Measurements from ENCODE around the gene INHBA.

Gene INHBA

DNA sequence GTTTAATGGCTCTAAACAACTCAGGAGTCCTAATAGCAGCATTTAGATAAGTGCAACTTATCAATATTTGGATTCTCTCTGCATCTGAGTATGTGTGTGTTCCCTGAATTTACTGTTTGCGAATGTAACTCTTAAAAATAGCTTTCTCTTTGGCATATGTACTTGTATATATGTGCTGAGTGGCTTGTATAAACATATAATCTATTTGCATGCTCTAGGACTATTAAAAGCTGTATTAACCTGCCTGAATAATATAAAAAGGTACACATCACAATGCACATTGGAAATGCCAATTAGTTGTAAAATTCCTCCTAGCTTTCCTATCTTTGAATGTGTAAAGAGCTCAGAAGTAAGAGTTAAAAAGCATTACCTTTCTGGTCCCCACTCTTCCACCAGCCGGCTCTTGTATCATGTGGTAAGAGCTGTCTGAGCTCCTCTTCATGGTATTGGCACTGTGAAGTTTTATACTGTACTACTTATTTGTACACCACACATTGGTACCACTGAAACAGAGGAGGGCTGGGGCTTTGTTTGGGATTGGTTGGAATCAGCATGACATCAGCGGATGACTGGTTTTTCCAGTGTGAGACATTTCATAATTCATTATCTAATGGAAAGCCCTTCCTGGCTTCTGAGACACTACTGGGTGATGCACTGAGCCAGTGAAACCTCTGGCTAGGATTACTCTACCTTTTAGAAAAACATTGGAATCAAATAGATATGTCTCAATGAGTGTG lies at the start of gene INHBA:
INHBA (minus strand) TSS at position 456 of the 737 bp plus-strand sequence. CDS start 2,716 bp downstream, outside the sequence.
- no peak for DNase-seq

DNA sequence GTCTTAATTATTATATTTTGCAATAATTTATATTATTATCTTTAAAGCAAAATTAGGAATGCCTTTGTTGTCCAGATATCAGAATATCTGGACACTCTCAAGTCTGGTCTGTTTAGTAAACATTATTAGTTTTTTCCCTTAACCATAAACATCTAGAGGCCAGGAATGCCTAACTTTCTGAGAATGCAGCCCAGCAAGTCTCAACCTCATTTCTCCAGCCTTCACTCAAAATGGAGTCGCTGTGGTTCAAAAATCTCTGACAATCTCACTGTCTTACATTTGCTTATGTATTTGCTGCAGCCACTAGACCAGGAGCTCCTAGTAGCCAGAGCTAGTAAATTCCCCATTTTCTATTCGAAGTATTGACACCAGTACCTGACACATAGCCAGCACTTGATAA lies 49.7 kb upstream of the INHBA start:
- DNase-seq, result no peak

DNA sequence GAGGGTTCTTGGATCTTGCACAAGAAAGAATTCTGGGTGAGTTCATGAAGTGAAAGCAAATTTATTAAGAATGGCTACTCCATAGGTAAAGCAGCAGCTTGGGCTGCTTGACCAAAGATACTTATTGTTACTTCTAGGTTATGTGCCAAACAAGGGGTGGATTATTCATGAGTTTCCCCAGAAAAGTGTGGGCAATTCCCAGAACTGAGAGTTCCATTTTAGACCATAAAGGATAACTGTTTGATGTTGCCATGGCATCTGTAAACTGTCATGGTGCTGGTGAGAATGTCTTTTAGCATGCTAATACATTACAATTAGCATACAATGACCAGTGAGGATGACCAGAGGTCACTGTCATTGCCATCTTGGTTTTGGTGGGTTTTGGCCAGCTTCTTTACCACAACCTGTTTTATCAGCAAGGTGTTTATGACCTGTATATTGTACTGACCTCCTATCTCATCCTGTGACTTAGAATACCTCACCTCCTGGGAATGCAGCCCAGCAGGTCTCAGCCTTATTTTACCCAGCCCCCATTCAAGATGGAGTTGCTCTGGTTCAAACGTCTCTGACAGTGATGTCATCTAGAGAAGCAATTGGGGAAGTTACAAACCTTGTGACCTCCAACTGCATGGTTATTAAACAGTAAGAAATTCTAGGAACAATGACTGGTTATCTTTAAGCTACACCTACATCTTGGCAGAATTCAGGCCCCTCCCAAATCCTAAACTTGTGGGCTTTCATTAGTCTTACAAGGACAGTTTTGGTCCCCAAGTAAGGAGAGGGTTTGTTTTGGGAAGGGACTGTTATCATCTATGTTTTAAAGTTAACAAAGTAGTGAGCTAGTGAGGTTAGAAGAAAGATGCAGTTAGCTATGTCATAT lies 48.0 kb upstream of the INHBA start:
- DNase-seq, result no peak

DNA sequence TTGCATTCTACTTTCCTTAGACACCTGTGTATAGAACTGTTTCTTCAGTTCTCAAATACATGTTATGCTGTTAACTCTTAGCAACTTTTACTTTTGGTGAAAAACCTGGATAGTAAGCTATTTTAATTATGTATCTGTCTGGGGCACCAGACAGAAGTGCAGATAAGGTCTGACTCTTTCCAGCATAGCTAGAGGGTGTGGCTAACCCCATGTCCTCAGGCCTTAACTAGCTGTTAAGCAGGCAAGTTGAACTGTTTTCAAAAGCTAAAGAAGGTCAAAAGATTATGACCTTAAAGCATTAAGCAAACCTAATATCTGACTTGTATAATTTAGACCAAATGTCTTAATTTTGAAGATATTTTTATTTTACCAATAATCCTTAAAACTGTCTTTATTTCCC lies 45.1 kb upstream of the INHBA start:
- DNase-seq, result no peak

DNA sequence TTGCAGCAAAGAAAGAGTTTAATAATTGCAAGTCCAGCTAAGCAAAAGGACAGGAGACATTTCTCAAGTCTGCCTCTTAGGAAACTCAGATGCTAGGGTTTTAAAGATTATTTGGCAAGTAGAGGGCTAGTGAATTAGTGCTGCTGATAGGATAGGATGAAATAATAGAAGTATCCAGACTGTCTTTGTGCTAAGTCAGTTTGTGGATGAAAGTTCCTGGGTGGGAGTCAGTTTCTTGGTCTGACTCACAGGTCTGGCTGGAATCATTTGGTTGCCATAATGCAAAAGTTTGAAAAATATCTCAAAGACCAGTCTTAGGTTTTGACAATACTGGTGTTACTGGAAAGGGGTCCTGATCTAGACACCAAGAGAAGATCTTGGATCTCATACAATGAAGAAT lies 42.6 kb upstream of the INHBA start:
- DNase-seq, result no peak

DNA sequence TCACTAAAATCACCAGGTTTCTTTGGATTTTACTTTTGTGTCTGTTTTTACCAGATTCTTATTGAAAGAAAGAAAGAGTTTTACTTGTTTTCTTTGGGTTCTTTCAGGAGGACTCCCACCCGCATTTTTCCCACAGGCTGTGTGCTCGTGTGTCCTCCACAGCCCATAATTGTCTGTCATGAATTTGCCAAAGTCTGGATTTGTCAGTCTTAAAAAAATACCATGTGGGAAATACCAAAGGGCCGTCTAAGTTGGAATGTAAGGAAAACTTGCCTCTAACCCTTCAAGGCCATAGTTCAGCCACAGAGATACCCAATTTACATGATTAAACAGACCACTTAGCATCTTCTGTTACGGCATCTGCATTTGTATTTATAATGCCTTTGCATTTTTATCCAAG lies 41.3 kb upstream of the INHBA start:
- no peak for DNase-seq

DNA sequence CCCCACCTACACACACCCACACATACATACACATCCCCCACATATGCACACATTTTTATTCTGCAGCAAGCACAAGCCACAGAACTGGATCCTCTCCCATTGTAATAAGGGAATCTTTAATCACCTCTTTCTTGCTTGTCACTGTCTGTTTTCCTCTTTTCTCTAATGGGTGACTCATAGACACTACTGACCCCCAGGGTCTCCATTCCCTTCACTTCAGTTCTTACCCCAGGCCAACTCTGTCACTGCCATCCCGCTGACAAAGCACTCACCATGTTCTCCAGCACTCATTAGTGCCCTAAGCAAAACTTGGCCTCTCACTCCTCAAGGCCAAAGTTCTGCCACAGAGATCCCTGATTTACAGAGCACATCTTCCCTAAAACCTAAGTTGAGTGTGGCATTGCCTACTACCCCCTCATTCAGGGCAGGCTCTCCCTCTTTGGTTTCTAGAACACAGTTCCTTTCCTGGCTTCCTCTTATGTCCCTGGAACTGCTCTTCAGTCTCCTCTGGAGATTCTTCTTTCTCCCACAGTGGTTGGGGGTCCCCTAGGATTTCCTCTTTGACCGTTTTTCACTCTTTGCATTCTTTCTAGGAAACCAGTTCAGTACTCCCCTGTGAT lies 39.6 kb upstream of the INHBA start:
- no peak for DNase-seq

DNA sequence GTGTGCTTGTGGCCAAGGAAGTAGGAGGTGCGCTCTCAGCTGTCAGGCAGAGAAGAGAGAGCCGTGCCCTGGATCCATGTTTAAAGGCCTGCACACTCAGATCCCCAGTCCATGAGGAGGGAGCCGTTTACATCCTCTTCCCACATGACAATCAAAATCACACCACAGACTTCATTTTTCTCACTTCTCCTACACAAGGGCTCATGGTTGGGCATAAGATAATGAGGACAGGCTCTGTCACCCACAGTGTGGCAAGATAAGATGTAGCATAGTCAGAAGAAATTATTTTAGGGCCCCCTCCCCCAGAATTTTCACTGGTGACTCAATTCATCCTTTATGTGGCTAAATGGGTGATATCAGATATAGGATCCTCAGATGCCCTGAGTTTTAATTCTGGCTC lies 35.9 kb upstream of the INHBA start:
- no peak for DNase-seq

DNA sequence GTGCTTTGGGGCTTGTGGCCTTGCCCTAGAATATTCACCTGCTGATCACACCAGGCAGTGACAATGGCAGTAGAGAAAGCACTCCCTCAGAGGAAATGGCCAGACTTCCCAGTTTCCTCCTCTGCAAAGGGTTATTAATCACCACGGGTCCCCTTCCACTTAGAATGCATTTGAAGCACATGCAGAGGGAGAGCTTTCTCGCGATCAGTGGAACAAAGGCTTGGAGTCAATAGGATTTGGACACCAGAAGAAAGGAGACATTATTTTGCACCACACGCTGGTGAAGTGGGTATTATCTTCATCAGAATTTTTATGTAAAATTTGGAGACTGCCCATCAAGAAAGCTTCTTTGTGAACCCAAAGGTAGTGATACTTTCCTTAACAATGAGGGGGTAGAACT lies 35.4 kb upstream of the INHBA start:
- no peak for DNase-seq

DNA sequence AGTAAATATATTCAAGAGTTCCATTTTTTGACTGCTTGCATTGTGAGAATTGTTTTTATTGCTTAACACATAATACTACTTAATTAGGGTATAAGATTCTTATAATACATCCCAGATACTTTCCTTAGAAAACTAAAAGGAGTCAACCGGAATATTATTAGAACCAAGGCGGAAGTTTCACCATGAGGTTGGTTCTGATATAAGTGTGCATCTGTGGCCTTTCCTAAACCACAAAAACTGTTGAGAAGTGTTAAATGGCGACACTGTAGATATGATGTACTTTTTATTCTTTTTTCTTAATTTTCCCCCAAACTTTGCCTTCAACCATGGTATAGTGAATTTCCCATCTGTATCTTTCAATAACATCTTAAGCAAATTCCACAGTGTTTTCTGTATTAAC lies 32.3 kb upstream of the INHBA start:
- no peak for DNase-seq

DNA sequence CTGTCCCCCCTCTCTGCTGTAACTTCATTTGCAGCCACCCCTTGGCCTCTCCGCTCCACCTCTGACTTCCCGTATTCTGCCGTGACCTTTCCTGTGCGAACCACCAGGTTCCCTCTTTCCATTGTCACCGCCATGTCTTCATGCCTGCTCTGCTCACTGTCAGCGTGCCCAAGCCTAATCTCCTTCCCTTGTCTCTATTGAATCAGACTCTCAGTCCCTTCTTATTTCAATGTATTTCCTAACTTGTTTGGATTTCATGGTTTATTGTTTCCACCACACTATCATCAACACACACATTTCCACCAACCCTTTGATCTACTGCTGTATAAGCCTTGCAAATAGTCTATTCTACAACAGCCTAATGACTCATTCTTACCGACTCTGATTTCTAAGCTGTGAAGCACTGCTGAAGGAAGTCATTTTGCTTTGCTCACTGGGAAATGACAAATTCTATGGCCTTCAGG lies 30.0 kb upstream of the INHBA start:
- DNase-seq, result no peak

DNA sequence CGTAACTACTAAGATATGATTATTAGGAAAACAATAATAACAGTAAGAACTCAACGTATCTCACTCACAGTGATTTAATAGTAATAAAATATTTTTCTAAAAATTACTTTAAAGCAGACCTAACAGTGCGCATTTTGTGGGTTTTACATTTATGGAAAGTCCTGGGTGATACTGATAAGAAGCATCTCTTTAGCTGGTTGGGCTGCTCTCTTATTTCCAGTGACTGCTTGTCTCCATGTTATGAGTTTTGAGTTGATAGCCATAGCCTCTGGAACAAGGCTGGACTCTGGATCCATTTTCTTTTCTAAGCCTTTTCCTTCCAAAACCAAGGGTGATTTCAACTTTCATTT lies 29.5 kb upstream of the INHBA start:
- no peak for DNase-seq

DNA sequence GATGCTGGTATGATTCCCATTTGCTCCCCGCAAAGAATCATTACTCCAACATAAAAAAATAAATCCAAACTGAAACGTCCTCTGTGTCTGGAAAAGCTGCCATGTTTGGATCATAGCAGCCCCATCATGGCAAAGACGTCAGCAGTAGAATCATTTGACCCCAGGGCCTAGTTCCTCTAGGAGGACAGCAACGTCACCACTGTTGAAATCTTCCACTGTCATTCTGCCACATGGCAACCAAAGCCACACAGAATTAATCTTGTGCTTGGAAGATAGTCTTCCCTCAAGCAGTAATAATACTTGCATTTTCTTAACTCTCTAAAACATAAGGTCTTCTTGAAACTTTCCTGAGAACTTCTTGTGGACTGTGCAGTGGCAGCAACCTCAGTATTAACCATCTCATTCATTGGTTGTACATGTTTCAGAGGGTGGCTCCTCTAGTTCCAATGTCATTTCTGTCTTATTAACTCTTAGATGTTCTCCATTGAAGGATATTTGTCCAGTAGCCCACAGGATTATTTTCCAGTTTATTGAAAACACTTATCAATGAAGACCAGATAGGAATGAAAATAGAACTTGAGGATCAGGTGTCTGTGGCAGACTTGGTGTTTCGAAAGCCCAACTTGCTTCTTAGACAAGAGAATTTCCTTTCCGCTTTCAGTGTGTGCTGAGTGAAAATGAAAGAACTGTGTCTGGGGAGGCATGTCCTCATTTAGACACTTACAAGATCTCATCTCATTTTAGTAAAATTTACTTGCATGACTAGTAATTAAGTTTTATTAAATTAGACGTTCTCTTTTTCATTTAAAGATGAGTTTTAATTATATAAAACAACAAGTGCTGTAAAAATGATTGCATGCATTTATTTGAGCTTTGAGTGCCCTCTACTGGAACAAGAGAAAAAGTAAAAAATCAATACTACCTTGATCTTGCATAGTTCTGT lies 28.9 kb upstream of the INHBA start:
- DNase-seq, result no peak

DNA sequence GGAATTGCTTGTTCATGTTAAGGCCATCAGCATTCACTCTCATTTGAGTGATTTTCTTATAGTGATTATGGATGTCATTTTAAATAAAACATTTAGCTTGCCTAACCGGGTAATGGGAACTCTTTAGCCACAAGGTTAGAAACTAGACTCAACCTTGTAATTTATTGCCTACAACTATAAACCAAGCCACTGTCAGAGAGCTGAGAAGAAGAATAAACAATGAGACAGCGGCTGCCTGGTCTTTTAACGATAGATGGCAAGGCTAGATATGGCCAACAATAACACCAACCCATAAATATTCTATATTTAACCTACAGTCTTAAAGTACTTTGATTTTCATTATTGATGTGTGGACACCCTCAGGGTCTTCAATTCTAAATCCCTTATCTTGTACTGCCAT lies 27.8 kb upstream of the INHBA start:
- DNase-seq, result no peak

DNA sequence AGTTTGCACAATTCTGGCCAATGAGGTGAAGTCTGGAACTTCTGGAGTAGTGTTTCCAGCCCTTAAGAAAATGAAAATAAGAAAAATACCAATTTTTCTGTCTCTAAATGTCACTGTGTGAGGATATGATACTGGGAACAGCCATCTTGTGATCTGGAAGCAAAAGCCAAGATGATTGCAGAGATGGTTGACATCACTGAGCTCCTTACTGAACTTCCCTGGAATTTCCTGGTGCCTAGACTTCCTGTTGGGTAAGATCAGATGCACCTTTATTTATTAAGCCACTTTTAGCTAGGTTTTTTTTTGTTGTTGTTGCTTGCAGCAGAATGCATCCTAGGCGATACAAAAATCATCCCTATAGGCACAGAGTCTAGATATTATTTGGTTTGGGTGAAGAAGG lies 27.3 kb upstream of the INHBA start:
- no peak for DNase-seq

DNA sequence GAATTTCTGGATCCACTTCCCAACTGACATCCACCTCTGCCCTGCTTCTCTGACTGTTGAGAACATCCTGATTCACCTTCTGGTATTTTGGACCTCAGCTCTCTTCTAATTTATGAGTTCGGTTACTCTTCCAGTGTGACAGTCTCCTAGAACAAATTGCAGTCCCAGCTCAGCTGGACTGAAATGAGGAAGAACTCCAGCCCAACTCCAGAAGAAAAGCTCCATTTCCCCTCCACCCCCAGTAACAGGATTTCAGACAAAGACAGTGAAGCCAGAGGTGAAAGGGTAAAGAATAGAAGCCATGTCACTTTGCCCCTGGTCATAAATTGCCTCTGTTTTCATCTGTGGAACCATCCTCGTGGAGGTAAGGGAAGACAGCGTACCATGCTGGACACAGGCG lies 26.2 kb upstream of the INHBA start:
- DNase-seq, result no peak

DNA sequence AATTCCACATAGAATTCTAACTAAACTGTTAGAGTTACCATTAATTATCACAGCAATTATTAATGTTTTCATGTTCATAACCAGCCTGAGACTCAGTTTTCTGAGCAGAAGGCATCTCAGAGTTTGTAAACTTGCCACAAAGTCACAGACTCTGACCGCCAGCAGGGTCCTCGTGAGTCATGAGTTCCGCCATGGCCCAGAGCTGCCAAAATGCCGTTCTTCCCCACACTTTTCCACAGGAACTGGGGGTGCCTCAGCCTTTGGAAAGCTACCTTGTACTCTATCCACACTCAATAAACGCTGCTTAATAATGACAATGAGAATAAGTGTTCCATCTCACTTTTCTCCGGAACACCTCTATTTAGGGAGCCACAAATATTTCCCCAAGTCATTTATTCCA lies 22.1 kb upstream of the INHBA start:
- DNase-seq, result no peak

DNA sequence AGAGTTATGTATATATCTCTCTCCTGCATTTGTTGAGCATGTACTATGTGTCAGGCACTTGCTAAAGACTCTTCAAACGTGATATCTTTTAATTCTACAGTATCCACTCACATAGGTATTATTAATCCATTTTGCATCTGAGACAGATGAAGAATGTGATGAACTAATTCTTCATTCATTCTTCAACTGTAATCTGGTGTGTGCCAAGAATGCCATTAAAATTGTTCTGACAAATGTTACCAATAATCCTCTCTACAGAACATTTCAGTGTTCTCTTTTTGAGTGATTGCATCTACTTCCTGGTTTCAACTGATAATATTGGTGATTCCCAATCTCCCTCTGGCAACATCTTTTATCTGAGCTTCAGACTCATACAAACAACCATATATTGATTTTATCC lies 18.0 kb upstream of the INHBA start:
- DNase-seq, result no peak

DNA sequence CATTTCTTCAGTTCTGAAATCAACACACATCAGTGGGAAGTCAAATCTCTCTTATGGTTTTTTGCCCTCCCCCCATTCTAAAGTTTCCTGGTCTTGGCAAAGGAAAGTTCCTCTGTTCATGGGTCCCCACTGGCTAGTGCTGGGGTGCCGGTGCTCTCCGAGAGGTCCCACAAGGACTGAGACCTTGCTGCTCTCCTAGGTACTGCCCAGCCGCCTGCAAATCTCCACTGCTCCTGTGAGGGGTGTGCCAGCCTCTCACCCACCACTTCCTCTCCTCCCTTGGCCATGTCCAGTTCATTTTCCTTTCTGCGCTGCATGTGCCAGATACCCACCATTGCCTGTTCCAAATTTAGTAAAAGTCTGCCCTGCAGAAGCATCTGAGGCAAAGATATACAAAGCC lies 17.2 kb upstream of the INHBA start:
- DNase-seq, result no peak

DNA sequence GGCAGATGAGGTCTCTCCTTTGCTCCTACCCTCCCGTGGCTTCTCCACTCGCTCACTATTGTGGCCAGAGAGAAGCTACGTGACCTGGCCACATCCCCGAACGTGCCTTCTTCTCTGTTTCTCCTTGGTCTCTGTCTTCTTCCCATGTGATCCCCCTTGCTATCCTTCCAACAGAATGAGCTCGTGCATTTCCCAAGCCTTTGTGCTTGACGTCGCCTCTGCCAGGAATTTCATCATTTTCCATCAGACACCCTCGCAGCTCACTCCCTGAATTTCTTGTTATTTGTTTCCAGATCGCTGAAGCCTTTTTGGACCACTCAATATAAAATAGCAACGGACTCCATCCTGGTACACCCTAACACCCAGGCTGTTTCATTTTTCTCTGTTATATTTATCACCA lies 13.8 kb upstream of the INHBA start:
- no peak for DNase-seq

DNA sequence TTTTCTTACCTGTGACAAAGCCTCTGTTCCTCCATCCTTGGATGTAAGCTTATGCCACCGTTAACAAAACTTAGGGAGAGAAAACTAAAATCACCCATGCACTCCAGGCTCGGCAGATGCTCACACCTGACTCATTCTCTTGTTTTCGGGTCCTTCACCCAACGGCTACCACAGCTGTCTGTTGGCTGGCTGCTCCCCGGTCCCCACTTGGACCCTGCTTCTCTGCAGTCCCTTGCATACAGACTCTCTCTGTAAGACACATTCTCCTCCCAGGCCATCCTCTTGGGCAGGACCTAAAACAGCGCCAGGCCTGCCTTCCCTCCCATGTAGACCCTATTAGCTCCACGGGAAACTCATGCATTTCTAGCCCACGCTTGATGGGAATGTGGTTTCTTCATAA lies 12.1 kb upstream of the INHBA start:
- DNase-seq, result no peak

DNA sequence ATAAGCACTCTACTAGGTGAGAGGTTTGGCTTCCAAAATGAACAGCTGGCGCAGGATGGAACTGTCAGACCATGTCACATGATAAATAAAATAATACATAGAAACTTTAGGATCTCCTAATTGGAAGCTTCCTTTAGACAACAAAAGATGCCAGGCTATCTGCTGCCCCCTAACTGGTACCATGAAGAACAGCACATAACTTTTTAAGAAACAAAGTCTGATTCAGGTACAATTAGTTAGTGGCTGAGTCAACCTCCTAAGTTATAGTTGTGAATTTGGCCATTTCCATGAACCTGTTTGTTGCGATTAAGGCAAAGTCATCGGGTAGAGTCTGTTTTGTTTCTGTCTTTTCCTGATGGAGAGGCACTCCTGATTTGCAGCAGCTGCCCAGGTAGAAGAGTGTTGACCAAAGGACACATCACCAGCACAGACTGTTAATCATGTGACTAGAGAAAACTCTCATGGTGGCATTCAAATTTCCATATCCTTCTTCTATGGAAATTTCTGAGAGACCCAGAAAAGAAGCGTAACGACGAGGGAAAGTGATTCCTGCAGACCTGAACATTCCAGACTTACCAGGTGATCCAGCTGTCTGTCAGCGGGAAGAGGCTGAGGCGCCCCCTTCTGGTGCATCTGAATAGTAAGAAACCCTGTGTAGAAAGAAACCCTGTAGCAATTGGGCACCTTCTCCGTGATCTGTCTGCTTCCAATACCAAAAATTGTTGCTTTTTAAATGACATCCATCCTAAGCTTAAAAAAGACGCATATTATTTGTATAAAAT lies 8.6 kb upstream of the INHBA start:
- no peak for DNase-seq

Data from CD4-positive, alpha-beta T cell treated with Interleukin-10 for 1 hour (primary cell).